Natural killer cell (primary cell): Measurements from ENCODE around the gene PLXNA4. TPM values are rescaled to one million over a fixed set of nuclear protein-coding genes. Genes with fewer than 3 reads are reported as not detected.

Experiments used
- ATAC-seq, 3 donors: fragments of 150-1000 bp in 2 of 3; fragments of 200-7000 bp in 1 of 3; cut with Tn5 transposase; 1 replicate in 1 of 3; 2 replicates in 2 of 3; pipeline ENCODE4 v1.10.0; 2021; ENCODE audit warnings: mild to moderate bottlenecking in 2 of 3, moderate library complexity in 2 of 3
- DNase-seq, 2 donors: peaks; one replicate each; pipeline versions ENCODE4 v3.0.0 to v3.0.0-alpha.2; 2013 to 2021; ENCODE audit warnings: mixed read lengths in 1 of 2
- H3K27ac ChIP-seq: one replicate; pipeline ENCODE4 v1.5.1; 2013; ENCODE audit warnings: mild to moderate bottlenecking, low read length
- H3K27me3 ChIP-seq: one replicate; pipeline ENCODE4 v1.6.1; 2013; ENCODE audit warnings: low read length; ENCODE audit not compliant: control insufficient read depth, insufficient read depth
- H3K36me3 ChIP-seq: one replicate; pipeline ENCODE4 v1.6.1; 2013; ENCODE audit warnings: low read length; ENCODE audit not compliant: control insufficient read depth, insufficient read depth
- H3K4me1 ChIP-seq: one replicate; pipeline ENCODE4 v1.6.1; 2013; ENCODE audit warnings: low read length; ENCODE audit not compliant: control insufficient read depth, insufficient read depth
- H3K4me3 ChIP-seq: one replicate; pipeline ENCODE4 v1.5.1; 2013; ENCODE audit warnings: low read length
- H3K9me3 ChIP-seq: one replicate; pipeline ENCODE4 v1.6.1; 2013; ENCODE audit warnings: low read length; ENCODE audit not compliant: control insufficient read depth, insufficient read depth
- H3K27ac Mint-ChIP-seq, 2 donors: one replicate each; pipeline ENCODE4 v1.8.0; 2022; ENCODE audit warnings: mild to moderate bottlenecking in 2 of 2, mixed read lengths in 2 of 2, moderate library complexity in 1 of 2
- H3K27me3 Mint-ChIP-seq, 2 donors: one replicate each; pipeline ENCODE4 v1.8.0; 2022; ENCODE audit warnings: low read depth in 2 of 2, mixed read lengths in 2 of 2
- H3K36me3 Mint-ChIP-seq: one replicate; pipeline ENCODE4 v1.8.0; 2022; ENCODE audit warnings: mixed read lengths
- H3K4me1 Mint-ChIP-seq, 2 donors: one replicate each; pipeline ENCODE4 v1.8.0; 2022; ENCODE audit warnings: mixed read lengths in 2 of 2
- H3K4me3 Mint-ChIP-seq: one replicate; pipeline ENCODE4 v1.8.0; 2022; ENCODE audit warnings: mild to moderate bottlenecking, moderate library complexity, mixed read lengths
- H3K9me3 Mint-ChIP-seq, 2 donors: one replicate each; pipeline ENCODE4 v1.8.0; 2022; ENCODE audit warnings: mixed read lengths in 2 of 2
- CTCF ChIP-seq: fragments of 200-600 bp; IDR thresholded peaks from one replicate; pipeline ENCODE4 v1.8.0; 2022; ENCODE audit warnings: antibody characterized with exemption
- WGBS: methylation state at CpG from one replicate; pipeline ENCODE4 v1.1.7; 2013; ENCODE audit warnings: missing lambda C conversion rate; ENCODE audit not compliant: insufficient coverage; 5-methylcytosine and 5-hydroxymethylcytosine counted together
- intact Hi-C: fragments of 100-400 bp; cut with micrococcal nuclease; formaldehyde crosslinking; loops from one replicate; pipeline ENCODE4 v1.14.2; 2022
- total RNA-seq, 4 donors: library from RNA; stranded (reverse); fragments of 120-200 nt in 1 of 4; gene quantifications; one replicate each; pipeline versions ENCODE4 v1.2.3 to v1.2.4, GENCODE V29; 2013 to 2022

The PLXNA4 gene
- total RNA-seq, 3 donors from 2014 or later (not counting 1 experiment from before 2014, with no cell fraction given) = 5.1 to 15.3 (median 10.9) TPM

GRCh38 chr7:132407764-132408163 is 168.5 kb downstream of the PLXNA4 start:
- TF ChIP-seq CTCF = no peak
- H3K4me3 ChIP-seq = no peak overlapping the region
- H3K27me3 ChIP-seq = no peaks in the 10 kb centered on the region
- ATAC-seq = no peak
- no peak overlapping the region for H3K27ac ChIP-seq
- H3K9me3 ChIP-seq = no peaks in the 10 kb centered on the region
- Mint-ChIP-seq H3K9me3 (no peaks in the 10 kb centered on the region), H3K4me1 (peaks cover 25 to 28% of the 10 kb centered on the region in 2 donors), H3K4me3 (no peak overlapping the region), H3K27ac (no peak overlapping the region), H3K36me3 (no peaks in the 10 kb centered on the region), H3K27me3 (peaks cover 0 to 6% of the 10 kb centered on the region in 2 donors)
- WGBS = no CpG with 5 or more reads among the region's 2 CpGs
- intact Hi-C loops = no loop called here
- peaks cover 18% of the 10 kb centered on the region for H3K4me1 ChIP-seq
- no peaks in the 10 kb centered on the region for H3K36me3 ChIP-seq
- no peak for DNase-seq

- H3K36me3 ChIP-seq = no peaks in the 10 kb centered on the region
- no peak overlapping the region for H3K4me3 ChIP-seq
- H3K4me1 ChIP-seq = peaks cover 22% of the 10 kb centered on the region
- Mint-ChIP-seq H3K4me3 (no peak overlapping the region), H3K27me3 (peaks cover 0 to 2% of the 10 kb centered on the region in 2 donors), H3K36me3 (no peaks in the 10 kb centered on the region), H3K27ac (no peak overlapping the region), H3K9me3 (no peaks in the 10 kb centered on the region), H3K4me1 (peaks cover 25 to 27% of the 10 kb centered on the region in 2 donors)
- WGBS = 97% methylated on average over 4 of the region's 4 CpGs
- no peaks in the 10 kb centered on the region for H3K27me3 ChIP-seq
- DNase-seq (no peak), ATAC-seq (no peak)
- no peaks in the 10 kb centered on the region for H3K9me3 ChIP-seq
- H3K27ac ChIP-seq = no peak overlapping the region
- intact Hi-C loops = no loop called here
- no peak for TF ChIP-seq CTCF
These were observed 170.2 kb downstream of the PLXNA4 start for GRCh38 chr7:132406039-132406438.

- Histone ChIP-seq H3K4me3 (no peak overlapping the region), H3K9me3 (no peaks in the 10 kb centered on the region), H3K36me3 (no peaks in the 10 kb centered on the region), H3K27ac (no peak overlapping the region), H3K27me3 (no peaks in the 10 kb centered on the region), H3K4me1 (peaks cover 11% of the 10 kb centered on the region)
- peaks cover 0 to 2% of the 10 kb centered on the region in 2 donors for H3K27me3 Mint-ChIP-seq
- WGBS = 81% methylated on average over 3 of the region's 3 CpGs
- H3K4me1 Mint-ChIP-seq = peaks cover 17 to 27% of the 10 kb centered on the region in 2 donors
- DNase-seq (no peak), ATAC-seq (no peak)
- no peaks in the 10 kb centered on the region for H3K9me3 Mint-ChIP-seq
- no peak for TF ChIP-seq CTCF
- intact Hi-C loops = no loop called here
- peak overlapping the region in 1 of 2 donors; percentile 31 for H3K27ac Mint-ChIP-seq
- H3K36me3 Mint-ChIP-seq = no peaks in the 10 kb centered on the region
- no peak overlapping the region for H3K4me3 Mint-ChIP-seq
These were observed 172.0 kb downstream of the PLXNA4 start for GRCh38 chr7:132404261-132404660.

- Mint-ChIP-seq H3K4me1 (peaks cover 20 to 30% of the 10 kb centered on the region in 2 donors), H3K36me3 (no peaks in the 10 kb centered on the region), H3K4me3 (no peak overlapping the region), H3K27ac (peak overlapping the region in 1 of 2 donors; percentile 31), H3K9me3 (no peaks in the 10 kb centered on the region), H3K27me3 (peaks cover 0 to 2% of the 10 kb centered on the region in 2 donors)
- no peak for ATAC-seq
- H3K9me3 ChIP-seq = no peaks in the 10 kb centered on the region
- no peak for TF ChIP-seq CTCF
- no peaks in the 10 kb centered on the region for H3K27me3 ChIP-seq
- no peak overlapping the region for H3K4me3 ChIP-seq
- WGBS = 84% methylated on average over 11 of the region's 11 CpGs
- no peaks in the 10 kb centered on the region for H3K36me3 ChIP-seq
- no peak overlapping the region for H3K27ac ChIP-seq
- peaks cover 11% of the 10 kb centered on the region for H3K4me1 ChIP-seq
- intact Hi-C loops = no loop called here
- DNase-seq = no peak
These were observed 172.7 kb downstream of the PLXNA4 start for GRCh38 chr7:132403465-132404110.
